Nephron progenitor cell (in vitro differentiated cells): ENCODE measurements around the gene WDCP.

Source experiments
- DNase-seq: peaks from one replicate; pipeline ENCODE4 v3.0.0; 2021
- H3K27ac Mint-ChIP-seq: 2 replicates; pipeline ENCODE4 v1.8.0; 2021; ENCODE audit warnings: mild to moderate bottlenecking, moderate library complexity, mixed read lengths
- H3K27me3 Mint-ChIP-seq: 2 replicates; pipeline ENCODE4 v1.8.0; 2021; ENCODE audit warnings: mild to moderate bottlenecking, low read depth, mixed read lengths; ENCODE audit not compliant: poor library complexity
- H3K36me3 Mint-ChIP-seq: 2 replicates; pipeline ENCODE4 v1.8.0; 2021; ENCODE audit warnings: low read depth, mixed read lengths
- H3K4me1 Mint-ChIP-seq: 2 replicates; pipeline ENCODE4 v1.8.0; 2021; ENCODE audit warnings: mixed read lengths
- H3K4me3 Mint-ChIP-seq: 2 replicates; pipeline ENCODE4 v1.8.0; 2021; ENCODE audit warnings: mild to moderate bottlenecking, moderate library complexity, mixed read lengths
- H3K9me3 Mint-ChIP-seq: 2 replicates; pipeline ENCODE4 v1.8.0; 2021; ENCODE audit warnings: mild to moderate bottlenecking, moderate library complexity, mixed read lengths
- CTCF ChIP-seq: fragments of 200-600 bp; sonication (generic); IDR thresholded peaks from 2 replicates; pipeline ENCODE4 v1.5.0; 2021; ENCODE audit warnings: antibody characterized with exemption

WDCP gene

GRCh38 chr2:24020244-24020643 is 26.9 kb downstream of the WDCP start:
- H3K9me3 Mint-ChIP-seq = no peaks in the 10 kb centered on the region
- H3K27ac Mint-ChIP-seq = no peak overlapping the region
- TF ChIP-seq CTCF = no peak
- H3K36me3 Mint-ChIP-seq = peaks cover 4% of the 10 kb centered on the region
- DNase-seq = no peak
- no peak overlapping the region for H3K4me3 Mint-ChIP-seq
- H3K27me3 Mint-ChIP-seq = no peaks in the 10 kb centered on the region
- H3K4me1 Mint-ChIP-seq = peaks cover 7% of the 10 kb centered on the region

GRCh38 chr2:24019729-24020128 is 27.5 kb downstream of the WDCP start:
- Mint-ChIP-seq H3K4me1 (peaks cover 8% of the 10 kb centered on the region), H3K27ac (no peak overlapping the region), H3K4me3 (no peak overlapping the region), H3K9me3 (no peaks in the 10 kb centered on the region), H3K27me3 (no peaks in the 10 kb centered on the region), H3K36me3 (no peaks in the 10 kb centered on the region)
- no peak for DNase-seq
- no peak for TF ChIP-seq CTCF

GRCh38 chr2:24018241-24018640 is 28.9 kb downstream of the WDCP start:
- H3K4me1 Mint-ChIP-seq = peaks cover 12% of the 10 kb centered on the region
- peak overlapping the region; percentile 7 for H3K27ac Mint-ChIP-seq
- TF ChIP-seq CTCF = no peak
- H3K9me3 Mint-ChIP-seq = no peaks in the 10 kb centered on the region
- no peak overlapping the region for H3K4me3 Mint-ChIP-seq
- no peak for DNase-seq
- peaks cover 3% of the 10 kb centered on the region for H3K27me3 Mint-ChIP-seq
- peaks cover 4% of the 10 kb centered on the region for H3K36me3 Mint-ChIP-seq

GRCh38 chr2:24017711-24018110 is 29.5 kb downstream of the WDCP start:
- Mint-ChIP-seq H3K4me1 (peaks cover 12% of the 10 kb centered on the region), H3K27me3 (peaks cover 3% of the 10 kb centered on the region), H3K4me3 (no peak overlapping the region)

GRCh38 chr2:24016853-24017703 is 30.1 kb downstream of the WDCP start:
- H3K4me3 Mint-ChIP-seq = no peak overlapping the region
- DNase-seq = no peak
- H3K9me3 Mint-ChIP-seq = no peaks in the 10 kb centered on the region
- no peak for TF ChIP-seq CTCF
- peaks cover 8% of the 10 kb centered on the region for H3K27me3 Mint-ChIP-seq
- H3K4me1 Mint-ChIP-seq = peaks cover 12% of the 10 kb centered on the region
- no peak overlapping the region for H3K27ac Mint-ChIP-seq
- H3K36me3 Mint-ChIP-seq = peaks cover 4% of the 10 kb centered on the region

More at GRCh38 chr2:24017711-24018110, 29.5 kb downstream of the WDCP start:
- DNase-seq = no peak
- no peaks in the 10 kb centered on the region for H3K9me3 Mint-ChIP-seq
- peak overlapping the region; percentile 7 for H3K27ac Mint-ChIP-seq
- TF ChIP-seq CTCF = no peak
- peaks cover 4% of the 10 kb centered on the region for H3K36me3 Mint-ChIP-seq

GRCh38 chr2:24016376-24016761 is 30.8 kb downstream of the WDCP start:
- no peak for DNase-seq
- TF ChIP-seq CTCF = no peak
- Mint-ChIP-seq H3K36me3 (peaks cover 4% of the 10 kb centered on the region), H3K4me3 (no peak overlapping the region), H3K4me1 (peaks cover 12% of the 10 kb centered on the region), H3K27ac (no peak overlapping the region), H3K9me3 (no peaks in the 10 kb centered on the region), H3K27me3 (peaks cover 15% of the 10 kb centered on the region)
